ENCODE data around the gene ZBTB25.

Gene ZBTB25

GRCh38 chr14:64439141-64439540, 64.5 kb downstream of the ZBTB25 start:
- no peak for DNase-seq (ENCODE audit: low read depth)

DNA sequence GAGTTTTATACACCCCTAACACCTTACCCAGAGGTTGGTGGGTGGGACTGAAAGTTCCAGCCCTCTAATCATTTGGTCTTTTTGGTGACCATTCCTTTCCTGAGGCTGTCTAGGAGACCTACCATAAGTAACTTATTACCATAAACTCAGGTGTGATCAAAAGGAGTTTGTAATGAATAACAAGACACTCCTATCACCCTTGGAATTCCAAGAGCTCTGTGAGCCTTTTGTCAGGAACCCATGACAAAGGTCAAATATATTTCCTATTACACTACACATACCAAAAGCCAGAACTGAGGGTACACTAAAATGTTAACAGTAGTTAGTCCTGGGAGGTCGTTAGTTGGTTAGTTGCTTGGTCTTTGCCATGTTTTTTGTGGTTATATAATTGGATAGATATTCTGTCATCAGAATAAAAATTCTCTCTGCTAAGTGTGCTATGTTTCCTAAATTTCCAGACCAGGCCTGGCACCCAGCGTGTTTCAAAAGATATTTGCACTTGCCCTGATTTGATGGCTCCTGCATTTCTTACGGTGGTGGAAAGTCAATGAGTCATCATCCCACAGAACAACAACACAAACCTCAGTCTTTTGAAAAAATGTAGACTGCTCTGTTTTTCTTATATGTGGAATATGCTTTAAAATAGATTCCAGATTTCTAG, 65.3 kb downstream of the ZBTB25 start:
- peak; percentile 95 for DNase-seq (ENCODE audit: low read depth)

- DNase-seq (ENCODE audit: low read depth), result no peak
Observed at GRCh38 chr14:64434528-64434927, 69.1 kb downstream of the ZBTB25 start.

DNA sequence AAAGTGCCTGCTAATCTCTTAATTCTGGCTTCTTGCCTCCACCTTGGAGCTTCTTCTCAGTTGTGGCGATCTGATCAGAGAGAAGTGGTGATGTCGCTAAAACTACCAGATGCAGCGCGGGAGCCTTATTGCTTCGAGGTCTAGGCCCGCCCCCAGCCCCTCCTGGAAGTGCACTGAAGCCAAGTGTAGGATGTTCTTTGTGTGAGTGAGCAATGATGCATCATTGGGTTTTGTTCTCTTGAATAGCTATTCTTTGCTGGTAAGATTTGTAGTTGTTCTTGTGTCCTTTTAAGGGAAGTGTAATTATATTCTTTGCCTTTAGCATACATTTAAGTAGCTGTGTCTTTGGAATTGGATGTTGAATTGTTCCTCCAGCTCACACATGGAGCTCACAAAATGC, 79.7 kb downstream of the ZBTB25 start:
- DNase-seq (ENCODE audit: low read depth), result peak; percentile 46

DNA sequence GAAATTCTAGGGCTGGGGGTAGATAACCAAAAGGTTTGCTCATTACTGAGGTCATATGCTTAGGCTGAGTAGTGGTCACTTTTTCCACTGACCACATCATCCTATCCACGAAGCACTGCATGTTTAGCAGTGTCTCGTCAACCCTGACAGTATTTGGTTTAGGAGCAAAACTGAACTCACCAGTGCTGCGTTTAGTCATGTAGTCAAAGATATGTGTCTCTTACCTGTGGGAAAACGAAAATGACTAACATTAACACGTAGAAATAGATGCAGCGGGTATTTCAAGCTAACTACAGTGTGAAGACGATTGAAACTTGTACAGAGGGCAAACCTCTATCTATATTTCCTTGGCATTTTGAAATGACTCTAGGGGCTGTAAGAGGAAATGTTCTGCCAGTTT, 80.9 kb downstream of the ZBTB25 start:
- DNase-seq (ENCODE audit: low read depth), result no peak

GRCh38 chr14:64422005-64422404, 81.6 kb downstream of the ZBTB25 start:
- no peak for DNase-seq (ENCODE audit: low read depth)

DNA sequence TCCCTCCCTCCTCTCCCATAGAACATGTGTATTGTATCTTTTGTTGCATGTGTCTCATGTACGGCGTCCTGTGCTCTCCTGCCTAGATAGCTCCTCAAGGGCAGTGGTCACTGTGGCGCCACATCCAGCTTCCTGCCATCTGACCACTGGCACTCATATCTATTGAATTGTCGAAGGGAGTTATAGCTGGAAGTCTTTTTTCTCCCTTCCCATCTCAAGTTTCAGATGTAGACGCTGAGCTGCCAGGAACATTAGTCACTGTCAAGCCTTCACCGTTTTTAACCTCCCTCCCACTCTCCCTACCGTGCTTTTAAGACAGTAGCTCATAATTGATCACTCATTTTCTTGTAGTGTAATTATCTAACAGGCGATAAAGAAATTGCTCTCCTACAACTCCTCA, 82.5 kb downstream of the ZBTB25 start:
- peak; percentile 88 for DNase-seq (ENCODE audit: low read depth)

DNA sequence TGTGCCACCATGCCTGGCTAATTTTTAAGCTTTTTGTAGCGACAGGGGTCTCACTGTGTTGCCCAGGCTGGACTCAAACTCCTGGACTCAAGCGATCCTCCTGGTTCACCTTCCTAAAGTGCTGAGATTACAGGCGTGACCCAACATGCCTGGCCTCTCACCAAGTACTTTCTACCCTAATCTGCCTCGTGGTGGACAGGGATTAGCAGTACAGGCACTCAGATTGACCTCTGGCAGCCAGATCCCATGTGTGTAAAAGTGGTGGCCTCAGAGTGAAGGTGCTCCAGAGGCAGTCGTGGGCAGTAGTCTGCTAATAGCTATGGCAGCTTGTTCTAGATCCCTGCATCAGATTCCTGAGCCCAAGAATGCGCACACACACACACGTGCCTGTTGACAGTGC, 84.6 kb downstream of the ZBTB25 start:
- no peak for DNase-seq (ENCODE audit: low read depth)

- DNase-seq (ENCODE audit: low read depth), result no peak
Observed at GRCh38 chr14:64417771-64418125, 85.9 kb downstream of the ZBTB25 start.

GRCh38 chr14:64417055-64417770, 86.4 kb downstream of the ZBTB25 start:
- DNase-seq (ENCODE audit: low read depth), result peak; percentile 68

- DNase-seq (ENCODE audit: low read depth), result no peak
Observed at GRCh38 chr14:64416348-64416932, 87.2 kb downstream of the ZBTB25 start.

GRCh38 chr14:64412237-64412636, 91.4 kb downstream of the ZBTB25 start:
- no peak for DNase-seq (ENCODE audit: low read depth)

DNA sequence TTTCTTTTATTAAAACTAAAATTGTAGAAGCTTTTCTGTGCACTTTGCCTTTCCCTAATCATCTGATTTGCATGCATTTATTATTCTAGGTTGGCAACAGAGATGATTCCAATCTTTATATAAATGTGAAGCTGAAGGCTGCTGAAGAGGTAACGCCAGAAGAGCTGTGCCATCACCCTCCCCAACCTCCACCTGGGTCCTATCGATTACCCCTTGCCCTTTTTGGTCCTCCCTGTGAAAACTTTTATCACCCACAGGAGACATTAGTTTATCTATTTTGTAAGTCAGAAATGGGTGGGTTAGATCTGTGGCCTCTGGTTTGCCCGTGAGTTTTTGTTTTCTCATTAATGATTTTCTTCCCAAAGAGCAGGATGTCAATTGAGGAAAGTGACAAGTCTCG, 92.6 kb downstream of the ZBTB25 start:
- DNase-seq (ENCODE audit: low read depth), result no peak

DNA sequence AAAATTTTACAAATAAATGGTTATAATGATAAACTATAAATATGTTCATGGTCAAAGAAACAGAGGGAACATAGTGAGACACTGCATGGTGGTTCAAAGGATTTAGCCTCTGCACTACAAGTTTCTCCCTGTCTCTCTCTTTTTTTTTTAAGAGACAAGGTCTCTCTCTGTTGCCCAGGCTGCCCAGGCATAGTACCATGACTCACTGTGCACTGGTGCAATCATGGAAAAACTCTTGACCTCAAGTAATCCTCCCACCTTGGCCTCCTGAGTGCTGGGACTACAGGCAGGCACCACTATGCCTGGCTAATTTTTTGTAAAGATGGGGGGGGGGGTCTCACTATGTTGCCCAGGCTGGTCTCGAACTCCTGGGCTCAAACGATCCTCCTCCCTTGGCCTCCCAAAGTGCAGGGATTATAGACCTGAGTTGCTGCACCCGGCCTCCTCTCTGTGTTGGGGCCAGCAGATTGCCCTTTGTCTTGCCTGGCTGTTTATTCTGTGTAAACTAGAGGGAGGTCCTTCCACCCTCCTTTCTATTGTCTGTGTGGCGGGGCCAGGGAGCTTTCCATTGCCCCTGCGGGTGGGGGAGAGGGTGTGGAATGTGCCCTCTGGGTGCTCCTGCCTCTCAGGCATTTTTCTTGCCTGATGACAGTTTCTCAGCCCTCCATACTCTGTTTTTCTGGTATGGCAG, 93.4 kb downstream of the ZBTB25 start:
- peak; percentile 63 for DNase-seq (ENCODE audit: low read depth)

GRCh38 chr14:64409126-64409920, 94.3 kb downstream of the ZBTB25 start:
- no peak for DNase-seq (ENCODE audit: low read depth)

DNA sequence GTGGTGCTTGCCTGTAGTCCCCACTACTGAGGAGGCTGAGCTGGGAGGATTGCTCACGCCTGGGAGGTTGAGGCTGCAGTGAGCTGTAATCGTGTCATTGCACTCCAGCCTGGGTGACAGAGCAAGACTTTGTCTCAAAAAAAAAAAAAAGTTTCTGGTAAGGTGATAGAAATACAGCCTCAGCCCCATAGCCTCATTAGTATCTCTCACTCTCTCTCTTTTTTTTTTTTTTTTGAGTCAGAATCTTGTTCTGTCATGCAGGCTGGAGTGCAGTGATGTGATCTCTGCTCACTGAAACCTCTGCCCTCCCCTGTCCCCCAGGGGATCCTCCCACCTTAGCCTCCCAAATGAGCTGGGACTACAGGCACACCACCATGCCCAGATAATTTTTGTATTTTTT, 96.3 kb downstream of the ZBTB25 start:
- no peak for DNase-seq (ENCODE audit: low read depth)

DNA sequence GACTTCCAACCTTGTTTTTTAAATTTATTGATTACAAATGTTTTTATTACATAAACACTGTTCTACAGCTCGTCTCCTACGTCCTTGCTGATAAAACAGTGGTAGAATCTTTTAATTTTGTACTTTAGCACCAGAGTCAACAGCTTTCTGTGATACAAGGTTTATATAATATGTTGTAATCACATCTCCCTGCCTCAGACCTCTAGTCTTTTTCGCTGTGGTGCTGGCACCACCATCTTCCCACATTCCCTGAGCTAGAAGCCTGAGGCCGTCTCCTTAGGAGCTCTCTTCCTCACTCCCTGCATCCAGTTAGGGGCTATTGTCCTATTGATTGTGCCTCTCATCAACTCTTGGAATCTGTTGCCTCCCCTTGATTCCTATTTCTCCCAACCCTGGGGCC, 98.3 kb downstream of the ZBTB25 start:
- no peak for DNase-seq (ENCODE audit: low read depth)

DNA sequence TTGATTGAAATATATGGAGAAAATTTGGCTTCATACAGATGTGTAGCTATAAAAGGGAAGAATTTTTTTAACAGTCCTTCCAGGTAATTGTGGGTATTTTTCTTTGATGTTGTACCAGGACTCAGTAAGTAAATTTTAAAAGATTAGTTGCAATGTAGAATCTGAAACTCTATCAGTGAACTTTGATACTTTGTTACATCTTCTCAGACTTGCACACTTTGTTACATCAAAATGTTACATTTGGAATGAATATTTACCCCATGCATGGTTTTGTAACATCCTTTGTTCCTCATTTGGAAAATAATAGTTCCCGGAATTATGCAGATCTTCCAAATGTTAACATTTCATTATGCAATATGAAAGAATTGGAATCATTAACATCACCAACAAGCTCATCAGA, 101.7 kb downstream of the ZBTB25 start:
- DNase-seq (ENCODE audit: low read depth), result no peak

- no peak for DNase-seq (ENCODE audit: low read depth)
Observed at GRCh38 chr14:64400829-64401459, 102.7 kb downstream of the ZBTB25 start.

Data from EH (cell line).